DMS153 treated with DMSO at 0.1 percent for 48 hours (cell line): ENCODE data around the gene IQSEC1.

ENCODE experiments used
- DNase-seq: peaks from one replicate; lab custom pipeline; 2025; ENCODE audit not compliant: unreplicated experiment; lab: John Stamatoyannopoulos, UW

Gene IQSEC1

DNA sequence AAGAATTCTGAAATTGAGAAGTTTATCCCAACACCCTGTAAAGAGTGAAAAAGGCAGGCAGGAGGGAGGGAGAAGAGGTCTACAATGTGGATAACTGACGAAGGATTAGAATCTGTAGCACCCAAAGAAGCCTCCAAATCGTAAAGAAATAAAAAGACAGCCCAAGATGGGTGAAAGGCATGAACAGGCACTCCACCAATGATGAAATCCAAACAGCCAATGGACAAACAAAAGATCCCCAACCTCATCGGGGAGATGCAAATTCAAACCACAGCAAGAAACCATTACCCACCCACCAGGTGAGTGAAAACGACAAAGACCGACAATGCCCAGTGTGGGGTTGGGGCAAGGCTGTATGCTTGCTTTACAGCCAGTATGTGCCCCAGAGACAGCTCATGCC lies 85.6 kb downstream of the IQSEC1 start:
- no peak for DNase-seq

DNA sequence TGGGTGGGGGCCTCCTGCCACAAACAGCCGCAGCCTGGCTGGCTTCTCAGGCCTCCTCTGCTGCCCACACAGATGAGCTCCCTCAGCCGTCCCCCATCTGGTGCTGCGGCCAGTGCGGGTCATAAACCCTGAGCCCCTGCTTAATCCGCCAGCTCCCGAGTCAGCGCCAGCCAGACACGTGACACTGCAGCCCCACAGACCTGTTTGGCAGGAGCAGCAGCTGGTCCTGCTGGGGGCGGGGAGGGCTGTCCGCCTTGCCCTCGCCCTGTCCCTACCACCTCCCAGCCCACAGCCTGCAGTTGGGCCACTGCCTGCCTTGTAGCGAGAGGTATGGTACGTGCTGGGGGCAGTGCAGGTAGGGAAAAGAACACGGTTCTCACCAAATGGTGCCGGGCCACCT lies 86.2 kb downstream of the IQSEC1 start:
- no peak for DNase-seq

DNA sequence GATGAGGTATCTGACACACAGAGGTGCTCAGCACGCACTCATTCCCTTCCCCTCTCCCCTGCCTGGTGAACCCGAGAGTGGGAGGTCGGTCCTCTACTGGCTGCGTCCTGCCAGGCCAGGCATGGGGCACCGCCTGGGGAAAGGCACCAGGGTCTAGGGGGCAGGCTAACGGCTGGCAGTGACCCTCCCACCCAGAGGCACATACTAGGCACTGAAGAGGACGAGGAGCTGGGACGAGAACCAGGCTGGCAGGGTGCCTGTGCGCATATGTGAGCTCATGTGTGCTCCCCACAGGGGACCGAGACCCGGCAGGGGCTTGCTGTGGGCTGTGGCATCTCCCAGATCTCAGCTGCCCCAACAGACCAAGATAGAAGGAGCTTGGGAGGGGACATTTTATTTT lies 86.7 kb downstream of the IQSEC1 start:
- no peak for DNase-seq

DNA sequence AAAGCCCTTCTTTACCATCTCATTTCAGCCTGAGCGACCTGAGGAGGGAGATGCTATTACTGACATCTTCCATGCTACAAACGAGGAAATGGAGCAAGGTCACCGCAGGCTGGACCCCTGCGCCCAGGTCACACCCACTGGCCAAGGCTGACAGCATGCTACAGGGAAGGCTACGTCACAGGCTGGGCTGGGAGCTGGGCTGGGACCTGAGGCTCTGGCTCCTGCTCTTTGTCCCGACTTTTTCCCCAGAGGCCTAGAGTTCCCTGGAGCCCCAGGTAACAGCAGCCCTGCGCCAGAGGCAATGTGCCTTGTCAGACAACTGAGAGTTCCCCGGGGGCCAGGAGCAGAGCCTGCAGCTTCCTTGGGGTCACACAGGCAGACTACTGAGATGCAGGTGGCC lies 87.2 kb downstream of the IQSEC1 start:
- no peak for DNase-seq

DNA sequence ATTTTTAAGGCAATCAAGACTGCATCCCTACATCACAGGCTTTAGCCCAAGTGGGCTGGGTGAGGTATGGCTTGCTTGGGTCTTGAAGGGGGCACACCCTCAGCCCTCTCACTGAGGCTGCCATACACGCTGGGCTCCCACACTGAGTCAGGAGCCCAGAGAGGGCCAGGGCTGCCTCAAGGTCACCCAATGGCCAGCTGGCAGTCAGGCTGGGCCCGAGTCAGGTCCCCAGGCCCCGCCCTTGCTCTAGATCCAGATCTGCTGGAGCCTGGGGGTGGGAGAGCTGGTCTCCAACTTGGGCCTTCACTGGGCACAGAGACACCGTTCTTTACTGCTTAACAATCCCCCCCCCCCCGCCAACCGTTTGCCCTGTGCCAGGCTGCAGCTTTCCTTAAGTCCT lies 88.1 kb downstream of the IQSEC1 start:
- DNase-seq: no peak

DNA sequence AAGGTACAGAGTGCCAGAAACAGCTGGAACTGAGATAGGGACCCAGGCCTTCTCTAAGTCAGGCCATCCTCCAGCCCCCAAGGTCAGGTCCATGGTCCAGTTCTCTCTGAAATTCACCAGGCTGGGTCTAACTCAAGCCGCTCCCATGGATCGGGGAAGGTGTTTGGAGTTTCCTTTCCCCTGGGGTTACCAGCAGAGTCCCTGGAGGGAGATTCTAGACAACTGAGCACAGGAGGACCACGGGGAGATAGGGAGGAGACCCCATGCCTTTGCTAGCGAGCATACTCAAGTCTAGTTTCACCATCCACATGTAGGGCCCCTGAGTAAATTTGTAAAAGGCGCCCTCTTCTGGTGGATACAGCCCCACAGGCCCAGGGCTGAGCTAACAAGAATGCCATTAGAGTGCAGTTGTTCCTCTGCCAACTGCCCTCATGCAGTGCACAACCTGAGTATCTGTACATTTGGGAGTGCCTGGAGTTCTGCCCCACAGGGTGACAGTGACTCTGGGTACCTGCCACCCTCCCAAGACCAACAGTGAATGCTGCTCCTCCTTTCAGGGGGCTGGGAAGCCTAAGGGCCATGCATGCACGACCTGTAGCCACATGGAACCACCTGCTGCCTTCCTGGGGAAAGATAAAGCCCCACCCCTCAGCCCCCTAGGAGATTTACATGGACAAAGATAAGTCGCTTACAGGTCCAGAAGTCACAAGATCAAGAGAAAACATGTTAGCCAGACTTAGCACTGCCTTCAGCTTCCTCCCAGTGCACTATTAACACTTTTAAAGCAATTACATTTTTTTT lies 89.0 kb downstream of the IQSEC1 start:
- DNase-seq: peak; percentile 21

DNA sequence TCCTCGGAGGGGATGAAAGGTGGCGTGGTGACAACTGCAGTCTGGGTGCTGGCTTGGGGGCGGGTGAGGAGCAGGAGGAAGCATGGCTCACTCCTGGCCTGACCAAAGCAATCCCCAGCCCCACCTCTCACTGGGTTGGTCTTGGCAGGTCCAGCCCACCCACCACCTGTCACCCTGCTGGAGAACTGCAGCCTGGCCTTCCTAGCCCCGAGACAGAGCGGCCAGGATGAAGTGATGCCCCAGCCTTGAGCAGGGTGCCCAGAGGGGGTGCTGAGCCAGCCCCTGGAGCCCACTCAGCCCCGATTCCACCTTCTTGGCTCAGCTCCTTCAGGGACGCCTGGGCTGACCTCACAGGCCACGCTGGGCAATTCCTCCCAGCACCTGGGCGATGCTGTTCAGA lies 89.9 kb downstream of the IQSEC1 start:
- DNase-seq: no peak

DNA sequence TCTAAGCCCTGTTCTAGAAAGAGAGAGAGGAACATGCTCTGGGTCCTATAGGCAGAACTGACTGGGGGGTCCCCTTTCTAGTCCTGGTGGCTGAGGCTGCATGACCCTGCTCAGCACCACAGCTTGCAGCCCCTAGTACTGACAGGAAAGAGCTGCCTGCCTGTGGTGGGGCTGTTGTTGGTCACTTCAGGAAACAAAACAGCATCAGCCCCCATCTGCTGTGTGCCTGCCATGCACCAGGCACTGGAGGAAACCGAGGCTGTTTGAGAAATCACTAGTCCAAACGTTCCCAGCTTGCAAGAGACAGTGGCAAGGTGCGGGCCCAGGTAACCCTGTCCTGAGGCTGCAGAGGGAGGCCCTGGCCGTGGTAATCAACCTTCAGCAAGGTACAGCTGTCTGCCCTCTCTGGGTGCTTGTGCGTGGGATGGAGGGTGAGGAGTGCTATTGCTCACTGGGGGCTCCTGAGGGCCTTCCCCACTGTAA lies 90.6 kb downstream of the IQSEC1 start:
- no peak for DNase-seq

DNA sequence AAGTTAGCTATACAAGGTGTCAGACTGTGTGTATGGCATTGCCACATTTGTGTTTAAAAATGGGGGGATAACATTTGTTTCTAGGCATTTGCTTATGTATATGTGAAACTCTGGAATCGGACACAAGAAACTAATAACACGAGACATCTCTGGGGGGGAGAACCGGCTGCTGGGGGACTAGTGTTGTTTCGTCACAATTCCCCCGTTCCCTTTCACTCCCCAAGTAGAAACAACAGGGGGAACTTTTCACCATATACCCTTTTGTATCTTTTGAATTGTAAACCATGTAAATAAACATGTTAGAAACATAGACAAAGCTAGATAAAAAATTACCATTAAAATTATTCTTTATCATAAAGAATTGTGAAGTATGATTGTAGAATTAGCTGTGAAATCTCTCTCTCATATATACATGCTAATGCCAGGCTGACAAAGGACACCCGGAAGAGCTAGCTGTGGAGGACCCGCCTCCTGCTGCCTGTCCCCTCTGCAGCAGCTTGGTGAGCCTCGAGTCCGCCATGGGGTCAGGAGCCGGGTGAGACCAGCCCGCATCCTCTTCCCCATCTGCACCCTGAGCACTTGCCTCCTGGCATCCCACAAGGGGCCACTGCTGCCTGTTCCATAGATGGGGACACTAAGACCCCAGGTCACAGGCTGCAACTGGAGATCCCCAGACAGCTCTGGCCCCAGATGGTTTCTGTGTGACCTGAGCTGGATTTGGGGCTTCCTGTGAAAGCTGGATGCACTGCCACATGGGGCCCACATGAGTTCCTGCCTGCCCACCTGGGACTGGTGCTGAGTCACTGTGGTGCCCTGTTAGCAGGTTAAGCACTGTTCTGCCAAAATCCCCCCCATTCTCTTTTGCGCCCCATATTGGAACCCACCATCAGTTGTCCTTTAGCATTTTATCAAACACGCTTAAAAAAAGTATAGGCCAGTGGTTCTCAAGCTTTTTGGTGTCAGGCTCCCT lies 91.6 kb downstream of the IQSEC1 start:
- no peak for DNase-seq

DNA sequence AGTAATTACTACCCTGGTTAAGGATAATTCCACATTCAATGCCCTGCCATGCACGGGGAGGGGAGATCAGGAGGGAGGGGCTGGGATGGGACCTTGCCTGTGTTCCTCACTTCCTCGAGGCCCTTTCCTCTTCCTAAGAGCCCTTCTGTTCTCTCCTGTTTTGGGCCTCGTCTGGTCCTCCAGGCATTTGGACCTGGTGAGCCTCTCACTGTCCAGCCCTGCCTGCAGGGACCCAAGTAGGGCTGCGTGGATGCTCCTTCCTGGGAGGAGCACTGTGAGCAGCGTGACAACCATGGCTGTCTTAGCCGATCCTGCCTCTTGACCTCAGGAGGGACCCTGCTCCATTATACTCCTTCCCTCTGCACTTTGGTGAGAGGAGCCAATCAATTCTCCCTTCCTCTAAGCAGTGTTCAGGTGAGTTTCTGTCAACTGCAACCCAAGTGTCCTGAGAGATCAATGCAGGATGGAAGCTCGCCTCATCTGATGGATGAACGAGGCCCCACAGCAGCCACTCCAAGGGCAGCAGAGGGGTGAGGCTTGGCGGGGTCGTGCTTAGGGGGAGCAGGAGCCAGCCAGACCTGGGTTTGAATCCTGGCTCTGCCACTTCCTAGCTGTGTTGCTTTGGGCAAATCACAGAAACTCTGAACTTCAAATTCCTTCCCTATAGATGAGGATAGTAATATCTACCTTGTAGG lies 92.5 kb downstream of the IQSEC1 start:
- DNase-seq: no peak

DNA sequence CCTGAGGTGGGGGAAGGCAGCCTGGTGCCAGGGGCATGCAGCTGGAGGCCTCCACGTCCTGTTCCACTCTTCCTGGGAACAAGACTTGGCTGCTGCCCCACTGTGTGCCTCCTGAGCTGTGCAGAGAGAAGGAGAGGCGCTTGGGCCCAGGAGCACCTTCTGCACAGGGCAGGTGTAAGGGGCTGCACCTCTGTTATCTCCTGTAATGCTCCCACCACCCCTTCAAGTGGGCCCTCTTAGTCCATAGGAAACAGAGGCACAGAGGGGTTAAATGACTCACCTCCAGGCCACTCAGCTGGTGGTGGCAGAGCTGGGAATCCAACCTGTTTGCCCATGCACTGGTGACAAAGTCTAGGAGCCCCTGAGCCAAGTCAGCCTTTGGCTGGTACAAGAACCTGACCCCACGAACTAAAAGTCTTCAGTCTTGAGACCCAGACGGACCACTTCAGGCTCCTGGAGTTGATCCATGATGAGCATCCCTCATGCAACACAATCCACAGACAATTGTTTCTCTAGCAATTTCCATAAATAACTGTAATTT lies 93.2 kb downstream of the IQSEC1 start:
- no peak for DNase-seq

DNA sequence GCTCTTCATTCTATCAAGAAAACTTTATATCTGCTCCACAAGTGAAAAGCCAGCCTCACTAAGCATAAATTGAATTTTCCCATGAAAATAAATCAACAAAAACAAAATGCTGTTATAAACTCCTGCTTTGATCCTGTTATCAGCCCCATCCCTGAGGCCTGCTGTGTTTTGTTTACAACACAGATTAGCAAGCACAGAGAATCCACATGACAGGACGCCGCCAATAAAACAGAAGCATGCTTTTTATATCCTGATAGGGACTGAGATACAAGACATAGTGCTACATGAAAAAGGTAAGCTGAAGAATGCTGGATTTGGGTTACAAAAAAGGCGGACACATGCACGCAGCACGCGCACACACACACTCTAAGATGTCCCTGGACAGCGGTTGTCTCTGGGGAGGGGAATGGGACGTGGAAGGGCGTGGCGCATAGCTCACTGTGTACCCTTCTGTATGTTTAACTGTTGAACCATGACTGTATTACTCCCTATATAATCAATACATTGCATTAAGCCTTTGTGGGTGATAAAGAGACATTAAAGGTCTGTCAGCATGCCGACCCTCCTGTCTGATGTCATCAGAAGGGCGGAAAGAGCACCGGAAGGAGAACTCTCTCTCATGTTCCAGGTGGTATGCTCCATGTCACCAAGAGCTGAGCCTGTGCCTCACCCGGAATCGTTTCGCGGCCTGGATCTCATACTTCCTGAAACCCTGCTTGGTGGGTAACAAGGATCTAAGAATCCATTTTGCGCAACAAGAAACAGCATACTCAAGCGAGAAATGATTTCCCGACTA lies 93.9 kb downstream of the IQSEC1 start:
- no peak for DNase-seq

DNA sequence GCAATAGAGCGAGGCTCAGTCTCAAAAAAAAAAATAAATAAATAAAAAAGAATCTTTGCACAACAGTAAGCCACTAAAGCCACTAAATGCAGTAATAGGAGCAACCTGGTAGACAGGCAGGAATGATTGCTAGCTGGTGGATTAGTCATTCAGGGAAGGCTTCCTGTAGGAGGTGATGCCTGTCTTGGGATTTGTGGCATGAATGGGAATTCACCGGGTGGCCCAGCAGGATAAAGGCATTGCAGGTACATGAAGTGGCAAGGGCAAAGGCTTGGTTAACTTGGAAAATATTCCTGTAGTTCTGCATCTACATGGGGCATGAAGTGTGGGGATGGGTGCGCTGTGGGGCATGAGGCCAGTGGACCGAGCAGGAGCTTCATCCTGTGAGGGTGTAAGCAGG lies 94.5 kb downstream of the IQSEC1 start:
- no peak for DNase-seq

DNA sequence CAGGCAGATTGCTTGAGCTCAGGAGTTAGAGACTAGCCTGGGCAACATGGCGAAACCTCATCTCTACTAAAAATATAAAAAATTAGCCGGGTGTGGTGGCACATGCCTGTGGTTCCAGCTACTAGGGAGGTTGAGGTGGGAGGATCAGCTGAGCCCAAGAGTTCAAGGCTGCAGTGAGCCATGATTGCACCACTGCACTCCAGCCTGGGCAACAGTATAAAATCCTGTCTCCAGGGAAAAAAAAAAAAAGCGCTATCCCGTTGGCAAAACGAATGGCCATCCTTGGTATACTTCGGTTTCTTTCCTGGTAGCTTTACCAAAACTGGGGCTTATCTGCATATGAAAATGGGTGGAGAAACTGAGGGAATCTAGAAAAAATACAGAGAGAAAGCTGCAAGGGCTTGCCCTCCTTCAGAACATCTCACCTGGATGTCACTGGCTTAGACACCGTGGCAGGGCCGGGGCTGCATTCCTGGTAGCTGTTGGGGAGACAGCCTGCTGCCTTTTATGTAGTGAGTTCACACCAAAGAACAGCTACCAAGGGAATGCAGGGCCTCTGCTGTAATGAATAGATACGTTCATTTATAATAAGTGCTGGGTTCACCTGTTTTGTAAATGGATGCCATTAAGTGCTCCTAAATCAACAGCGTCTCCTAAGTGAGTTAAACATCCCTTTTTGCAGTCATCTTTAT lies 96.0 kb downstream of the IQSEC1 start:
- no peak for DNase-seq

DNA sequence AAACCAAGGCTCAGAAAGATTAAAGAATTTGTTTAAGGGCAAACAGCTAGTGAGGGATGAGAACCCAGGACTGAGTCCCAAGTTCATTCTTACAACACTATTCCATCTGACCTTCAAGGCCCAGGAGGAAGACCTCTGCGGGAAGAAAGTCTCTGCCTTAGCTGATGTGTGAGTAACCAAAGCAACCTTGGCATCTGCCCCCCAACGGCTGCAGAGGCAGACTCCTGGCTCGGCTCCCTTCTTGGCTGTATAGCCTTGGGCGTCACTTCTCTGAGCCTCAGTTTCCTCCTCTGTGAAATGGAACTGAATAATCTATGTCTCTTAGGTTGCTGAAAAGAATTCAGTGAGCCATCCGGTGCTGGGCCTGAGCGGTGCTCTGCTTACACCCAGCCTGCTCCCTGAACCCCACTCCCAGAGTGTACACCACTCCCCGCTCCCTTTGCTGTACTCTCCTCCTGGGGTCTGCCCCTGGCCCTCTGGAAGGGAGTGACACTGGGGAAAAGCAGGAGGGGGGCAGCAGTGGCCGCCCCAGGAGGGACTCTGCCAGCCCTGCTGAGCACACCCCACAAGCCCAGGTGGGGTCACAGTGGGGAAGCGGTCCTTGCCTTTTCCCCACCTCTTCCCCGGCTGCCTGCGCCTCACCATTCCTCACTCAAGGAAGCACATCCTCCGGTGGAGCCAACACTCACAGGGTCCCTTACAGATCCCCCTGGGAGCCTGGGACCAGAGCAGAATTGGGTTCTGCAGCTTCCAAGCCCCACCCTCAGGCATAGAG lies 97.3 kb downstream of the IQSEC1 start:
- DNase-seq: no peak

DNA sequence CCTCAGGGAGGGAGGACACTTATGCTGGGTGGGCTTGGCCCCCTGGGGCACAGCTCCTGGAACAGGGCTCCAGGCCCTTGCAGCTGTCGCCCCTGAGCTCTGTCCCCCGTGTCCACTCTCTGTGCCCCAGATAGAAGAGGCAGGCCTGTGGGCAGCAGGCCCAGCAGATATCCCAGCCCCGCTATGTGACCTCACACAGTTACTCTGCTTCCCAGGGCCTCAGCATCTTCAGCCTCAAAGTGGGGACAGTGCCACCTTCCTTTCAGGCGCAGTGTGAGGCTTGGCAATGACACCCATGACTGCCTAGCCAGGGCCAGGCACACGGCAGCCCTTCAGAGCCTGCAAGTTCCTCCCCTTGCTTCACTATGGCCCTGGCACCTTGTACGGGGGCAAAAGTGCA lies 98.4 kb downstream of the IQSEC1 start:
- no peak for DNase-seq

DNA sequence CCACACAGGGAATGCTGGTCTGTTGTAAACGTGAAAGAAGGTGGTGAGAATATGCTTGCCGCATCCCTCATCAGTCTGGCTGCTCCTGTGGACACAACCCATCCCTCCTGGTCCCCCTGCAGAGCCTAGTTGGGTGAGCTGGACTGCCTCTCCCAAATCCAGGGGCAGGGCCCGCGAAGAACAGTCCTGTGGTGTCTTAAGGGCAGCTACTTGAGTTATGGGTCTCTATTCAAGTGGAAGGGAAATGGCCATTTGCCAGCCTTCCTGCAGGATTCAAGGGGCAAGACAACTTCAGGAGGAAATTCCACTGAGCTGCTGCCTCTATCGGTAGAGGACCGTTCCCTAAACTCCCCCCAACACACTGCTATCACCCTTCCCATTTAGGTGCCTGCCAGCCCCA lies 98.9 kb downstream of the IQSEC1 start:
- no peak for DNase-seq

DNA sequence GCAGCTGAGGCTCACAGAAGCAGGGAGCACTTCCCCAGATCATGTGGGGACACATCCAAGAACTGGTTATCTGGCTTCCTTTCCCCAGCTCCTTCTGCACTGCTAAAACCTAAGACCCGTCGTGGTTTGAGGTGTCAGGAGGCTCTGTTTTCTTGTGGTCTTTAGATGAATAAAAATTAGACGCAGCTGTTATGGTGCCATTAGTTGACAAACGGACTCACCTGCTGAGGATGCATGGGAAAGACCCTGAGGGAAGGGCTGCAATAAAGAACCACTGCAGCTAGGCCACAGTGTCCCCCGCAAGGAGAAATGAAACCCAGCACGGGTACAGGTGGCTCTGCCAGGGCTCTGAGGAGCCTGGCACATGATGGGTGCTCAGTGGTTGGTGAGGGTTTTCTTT lies 99.4 kb downstream of the IQSEC1 start:
- no peak for DNase-seq
